HG03196 (cell line): Measurements from ENCODE around the gene ZP2.
"Not testable (repeated sequence)": the region's sequence is repeated elsewhere in the genome, so short reads cannot be mapped to it uniquely, and the experiment has no call there.

Experiments
- ATAC-seq: cut with Tn5 transposase; IDR thresholded peaks from one replicate; pipeline ENCODE4 v1.9.1; 2021; ENCODE audit not compliant: unreplicated experiment

Gene ZP2

GRCh38 chr16:21211486-21211885 is at the start of gene ZP2:
ZP2 (minus strand) TSS chr16:21211574; CDS start chr16:21211547, 27 bp downstream.
- no peak for ATAC-seq

GRCh38 chr16:21257284-21257683 is 45.9 kb upstream of the ZP2 start:
- no peak for ATAC-seq

- no peak for ATAC-seq
Observed at GRCh38 chr16:21256636-21257035, 45.3 kb upstream of the ZP2 start.

- no peak for ATAC-seq
Observed at GRCh38 chr16:21253470-21253869, 42.1 kb upstream of the ZP2 start.

GRCh38 chr16:21250072-21250923 is 38.9 kb upstream of the ZP2 start:
- no peak for ATAC-seq

GRCh38 chr16:21248179-21248578 is 36.8 kb upstream of the ZP2 start:
- ATAC-seq = not testable (repeated sequence)

- ATAC-seq = no peak
Observed at GRCh38 chr16:21244518-21245215, 33.3 kb upstream of the ZP2 start.

- ATAC-seq = no peak
Observed at GRCh38 chr16:21242756-21243155, 31.4 kb upstream of the ZP2 start.

- ATAC-seq = no peak
Observed at GRCh38 chr16:21239646-21240045, 28.3 kb upstream of the ZP2 start.

- ATAC-seq = no peak
Observed at GRCh38 chr16:21236831-21237230, 25.5 kb upstream of the ZP2 start.

GRCh38 chr16:21235199-21235585 is 23.8 kb upstream of the ZP2 start:
- ATAC-seq = no peak

GRCh38 chr16:21233521-21234150 is 22.3 kb upstream of the ZP2 start, which contains the start of gene ANKS4B:
ANKS4B (plus strand) TSS chr16:21233699; CDS start chr16:21233738, 39 bp downstream.
- no peak for ATAC-seq

- no peak for ATAC-seq
Observed at GRCh38 chr16:21233045-21233520, 21.7 kb upstream of the ZP2 start.

- no peak for ATAC-seq
Observed at GRCh38 chr16:21228361-21228872, 17.0 kb upstream of the ZP2 start.

GRCh38 chr16:21227866-21228265 is 16.5 kb upstream of the ZP2 start:
- no peak for ATAC-seq

- no peak for ATAC-seq
Observed at GRCh38 chr16:21226749-21227148, 15.4 kb upstream of the ZP2 start.

- ATAC-seq = no peak
Observed at GRCh38 chr16:21224800-21225199, 13.4 kb upstream of the ZP2 start.

GRCh38 chr16:21223787-21224186 is 12.4 kb upstream of the ZP2 start:
- ATAC-seq = no peak

GRCh38 chr16:21222495-21223337 is 11.3 kb upstream of the ZP2 start:
- ATAC-seq = no peak

GRCh38 chr16:21219551-21219950 is 8.2 kb upstream of the ZP2 start:
- no peak for ATAC-seq
